ENCODE results near the gene GPR17.

DNA sequence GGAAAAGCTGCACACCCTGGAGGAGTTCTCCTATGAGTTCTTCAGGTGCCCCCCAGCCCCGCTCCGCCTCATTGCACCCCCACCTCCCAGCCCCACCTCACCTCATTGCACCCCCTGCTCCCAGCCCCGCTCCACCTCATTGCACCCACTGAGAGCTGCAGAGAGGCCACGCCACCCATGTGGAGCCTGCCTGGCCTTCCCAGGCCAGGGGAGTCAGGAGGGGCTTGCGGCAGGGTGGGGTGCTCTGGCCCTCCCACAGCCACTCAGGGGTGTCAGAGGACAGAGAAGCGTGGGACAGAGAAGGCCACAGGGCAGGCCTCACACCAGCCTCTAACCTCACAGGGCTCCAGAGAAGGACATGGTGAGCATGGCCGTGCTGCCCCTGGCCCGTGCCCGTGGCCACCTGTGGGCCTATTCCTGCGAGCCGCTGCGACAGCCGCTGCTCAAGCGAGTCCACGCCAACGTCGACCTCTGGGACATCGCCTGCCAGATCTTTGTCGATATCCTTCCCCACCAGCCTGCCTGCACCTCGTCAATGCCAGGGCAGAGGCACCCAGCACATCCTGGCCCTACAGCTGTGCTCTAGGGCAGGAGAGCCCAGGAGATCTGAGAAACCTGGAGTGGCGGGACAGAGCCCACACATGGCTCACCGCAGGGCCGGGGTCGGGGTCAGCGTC is 15.0 kb upstream of the GPR17 start:
- no peak for TF ChIP-seq POLR2A (IDR thresholded peaks at IDR 0.05)
- TF ChIP-seq, protein P1, sequence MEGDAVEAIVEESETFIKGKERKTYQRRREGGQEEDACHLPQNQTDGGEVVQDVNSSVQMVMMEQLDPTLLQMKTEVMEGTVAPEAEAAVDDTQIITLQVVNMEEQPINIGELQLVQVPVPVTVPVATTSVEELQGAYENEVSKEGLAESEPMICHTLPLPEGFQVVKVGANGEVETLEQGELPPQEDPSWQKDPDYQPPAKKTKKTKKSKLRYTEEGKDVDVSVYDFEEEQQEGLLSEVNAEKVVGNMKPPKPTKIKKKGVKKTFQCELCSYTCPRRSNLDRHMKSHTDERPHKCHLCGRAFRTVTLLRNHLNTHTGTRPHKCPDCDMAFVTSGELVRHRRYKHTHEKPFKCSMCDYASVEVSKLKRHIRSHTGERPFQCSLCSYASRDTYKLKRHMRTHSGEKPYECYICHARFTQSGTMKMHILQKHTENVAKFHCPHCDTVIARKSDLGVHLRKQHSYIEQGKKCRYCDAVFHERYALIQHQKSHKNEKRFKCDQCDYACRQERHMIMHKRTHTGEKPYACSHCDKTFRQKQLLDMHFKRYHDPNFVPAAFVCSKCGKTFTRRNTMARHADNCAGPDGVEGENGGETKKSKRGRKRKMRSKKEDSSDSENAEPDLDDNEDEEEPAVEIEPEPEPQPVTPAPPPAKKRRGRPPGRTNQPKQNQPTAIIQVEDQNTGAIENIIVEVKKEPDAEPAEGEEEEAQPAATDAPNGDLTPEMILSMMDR (IDR thresholded peaks at IDR 0.05), result no peak

Data from heart left ventricle (tissue), 13 donors.